HG02642 (cell line): Measurements from ENCODE around the gene VAMP8.
"Not testable (repeated sequence)": the region's sequence is repeated elsewhere in the genome, so short reads cannot be mapped to it uniquely, and the experiment has no call there.

ENCODE experiments used
- ATAC-seq: cut with Tn5 transposase; IDR thresholded peaks from one replicate; pipeline ENCODE4 v1.9.1; 2021; ENCODE audit warnings: mild to moderate bottlenecking; ENCODE audit not compliant: unreplicated experiment, poor library complexity

VAMP8 gene

GRCh38 chr2:85577386-85578242, at the start of gene VAMP8:
Gene VAMP8 (plus strand): TSS chr2:85577586. CDS start chr2:85577647, 61 bp downstream.
- ATAC-seq = peak; percentile 66

- no peak for ATAC-seq
Measured at GRCh38 chr2:85527787-85528186, 49.6 kb upstream of the VAMP8 start.

DNA sequence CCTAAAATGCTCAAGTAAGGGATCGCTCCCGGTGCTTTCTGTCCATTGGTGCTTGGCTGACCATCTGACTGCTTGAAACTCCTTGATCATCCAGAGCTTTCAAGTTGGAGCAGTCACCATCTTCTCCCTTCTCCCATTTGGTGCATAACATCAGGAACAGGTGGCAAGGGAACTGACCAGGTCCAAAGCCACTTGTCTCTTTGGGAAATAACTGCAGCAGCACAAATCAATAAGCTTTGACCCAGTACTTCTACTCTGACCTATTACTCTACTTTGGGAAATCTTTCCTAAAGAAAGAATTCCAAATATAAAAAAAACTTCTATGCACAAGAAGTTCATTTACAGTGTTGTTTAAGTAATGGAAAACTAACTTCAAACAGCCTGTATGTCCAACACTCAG, 49.0 kb upstream of the VAMP8 start:
- no peak for ATAC-seq

- ATAC-seq = no peak
Measured at GRCh38 chr2:85529809-85530208, 47.6 kb upstream of the VAMP8 start.

DNA sequence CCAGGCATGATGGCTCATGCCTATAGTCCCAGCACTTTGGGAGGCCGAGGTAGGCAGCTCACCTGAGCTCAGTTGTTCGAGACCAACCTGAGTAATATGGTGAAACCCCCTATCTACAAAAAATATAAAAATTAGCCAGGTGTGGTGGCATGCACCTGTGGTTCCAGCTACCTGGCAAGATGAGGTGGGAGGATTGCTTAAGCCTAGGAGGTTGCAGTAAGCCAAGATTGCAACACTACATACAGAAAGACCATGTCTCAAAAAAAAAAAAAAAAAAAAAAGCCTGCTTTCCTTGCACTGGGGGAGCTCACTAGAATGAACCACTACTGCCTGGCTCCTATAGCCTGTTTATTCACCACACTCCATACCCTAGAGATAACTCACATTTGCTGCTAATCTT, 45.8 kb upstream of the VAMP8 start:
- ATAC-seq = no peak

DNA sequence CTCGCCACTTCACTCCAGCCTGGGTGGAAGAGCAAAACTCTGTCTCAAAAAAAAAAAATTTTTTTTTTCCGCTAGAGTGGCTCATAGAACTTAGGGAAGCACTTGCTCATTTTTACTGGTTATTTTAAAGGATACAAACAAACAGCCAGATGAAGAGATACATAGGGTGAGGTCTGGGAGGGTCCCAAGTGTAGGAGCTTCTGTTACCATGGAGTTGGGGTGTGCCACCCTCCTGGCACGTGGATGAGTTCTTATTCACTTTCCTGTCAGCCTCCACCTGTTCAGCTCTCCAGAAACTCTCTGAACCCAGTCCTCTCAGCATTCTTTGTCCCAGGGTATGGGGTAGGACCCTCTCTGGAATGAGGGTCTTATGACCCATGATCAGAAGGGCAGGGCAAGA, 43.3 kb upstream of the VAMP8 start:
- no peak for ATAC-seq

DNA sequence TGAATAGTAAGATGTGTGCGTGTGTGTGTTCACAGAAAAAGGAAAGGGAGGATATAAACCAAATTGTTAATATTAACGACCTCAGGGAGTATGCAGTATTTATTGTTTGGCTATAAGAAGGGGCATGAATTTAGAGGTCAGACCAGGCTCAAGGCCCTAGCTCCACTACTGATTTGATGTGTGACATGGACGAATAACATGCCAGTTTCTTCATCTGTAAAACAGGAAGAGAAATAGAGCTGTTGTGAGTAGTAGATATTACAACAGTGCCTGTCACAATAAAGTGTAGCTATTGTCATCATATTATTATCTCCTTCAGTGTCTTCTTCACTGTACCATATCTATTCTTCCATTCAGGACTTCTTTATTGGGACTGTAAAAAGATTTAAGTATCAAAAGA, 42.5 kb upstream of the VAMP8 start:
- ATAC-seq = no peak

DNA sequence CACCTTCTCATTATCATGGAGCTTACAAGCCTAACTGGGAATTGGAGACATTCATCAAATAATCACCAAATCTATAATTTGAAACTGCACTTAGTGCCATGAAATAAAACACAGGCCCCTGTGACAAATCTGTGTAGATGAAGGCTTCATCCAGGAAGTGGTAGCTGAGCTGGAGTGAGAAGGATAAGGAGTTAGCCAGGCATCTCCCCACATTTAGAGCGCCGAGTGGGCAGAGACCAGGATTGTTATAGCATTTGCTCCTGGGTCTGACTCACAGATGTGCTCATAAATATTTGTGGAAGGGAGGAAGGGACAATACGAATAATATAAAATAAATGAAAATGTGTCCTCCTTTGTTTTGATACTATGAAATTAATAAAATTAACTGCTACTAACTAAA, 40.9 kb upstream of the VAMP8 start:
- no peak for ATAC-seq

DNA sequence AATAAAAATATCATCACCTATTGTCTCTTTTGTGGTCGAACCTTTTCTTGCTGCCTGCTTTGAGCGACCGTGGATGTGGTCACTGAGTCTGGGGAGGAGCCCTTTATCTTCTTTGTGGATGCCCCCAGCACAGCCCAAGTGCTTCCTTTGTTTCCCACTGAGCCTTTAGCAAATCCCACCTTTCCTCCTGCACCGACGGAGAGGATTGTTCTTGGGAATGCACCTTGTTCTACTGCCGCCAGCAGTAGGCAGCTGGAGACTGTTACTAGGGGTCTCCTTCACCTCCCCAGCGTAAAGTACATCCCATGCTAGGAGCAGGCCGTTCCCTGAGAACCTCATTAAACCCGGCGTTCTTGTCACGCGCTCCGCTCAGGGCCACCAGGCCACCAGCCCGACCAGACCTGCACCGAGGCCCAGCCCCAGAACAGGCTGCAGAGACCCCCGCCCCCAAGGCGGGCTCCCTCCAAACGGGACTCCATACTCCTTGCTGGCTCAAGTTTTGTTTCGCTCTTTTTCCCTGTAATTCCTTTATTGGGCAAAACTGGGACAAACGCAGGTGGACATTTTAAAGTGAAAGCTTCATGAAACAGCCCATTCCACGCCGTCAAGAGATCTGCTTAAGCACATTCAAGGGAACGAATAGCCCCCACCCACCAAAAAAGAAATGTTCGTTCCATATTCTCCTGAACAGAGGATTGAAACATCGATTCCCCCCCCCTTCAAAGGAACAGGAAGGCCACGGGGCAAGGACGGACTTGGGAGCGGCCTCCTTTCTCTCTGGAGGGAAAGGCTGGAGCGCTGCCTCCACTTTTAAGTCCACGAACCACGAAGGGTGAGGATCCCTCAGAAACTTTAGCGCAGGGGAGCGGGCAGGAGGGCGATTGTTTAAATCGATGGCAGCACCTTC, 39.5 kb upstream of the VAMP8 start:
- no peak for ATAC-seq

DNA sequence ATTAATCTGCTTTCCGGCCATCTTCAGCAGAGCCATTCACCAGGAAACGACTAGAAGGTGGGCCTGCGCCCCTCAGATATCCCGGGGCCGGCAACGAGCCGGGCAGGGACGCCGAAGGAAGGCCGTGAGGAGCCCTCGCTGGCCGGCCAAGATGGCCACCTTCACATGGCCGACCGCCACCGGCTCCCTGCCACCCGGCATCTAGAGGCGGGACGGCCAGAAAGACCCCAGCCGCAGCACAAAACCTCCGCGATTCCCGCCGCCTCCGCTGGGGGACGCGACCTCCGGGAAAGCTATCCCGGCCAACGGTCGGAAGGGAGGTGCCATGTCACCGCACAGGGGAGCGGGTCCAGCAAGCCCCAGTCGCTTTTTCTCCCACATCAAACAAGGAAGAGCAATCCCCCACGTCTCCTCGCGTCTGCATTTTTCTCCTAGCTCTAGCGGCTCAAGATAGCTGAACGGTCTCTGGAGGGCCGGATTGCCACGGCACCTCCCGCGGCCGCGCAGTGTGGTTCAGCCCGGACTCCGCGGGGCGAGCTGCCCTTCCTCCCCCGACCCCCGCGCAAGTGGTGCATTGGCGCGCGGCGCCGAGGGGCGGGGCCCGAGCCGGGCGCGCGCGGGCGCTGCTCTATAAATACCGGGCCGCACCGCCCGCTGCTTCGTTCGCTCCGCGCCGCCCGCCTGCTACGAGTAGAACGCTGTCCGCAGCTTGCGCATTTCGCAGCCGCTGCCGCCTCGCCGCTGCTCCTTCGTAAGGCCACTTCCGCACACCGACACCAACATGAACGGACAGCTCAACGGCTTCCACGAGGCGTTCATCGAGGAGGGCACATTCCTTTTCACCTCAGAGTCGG, 38.7 kb upstream of the VAMP8 start, which contains the start of gene MAT2A:
Gene MAT2A, plus strand, starts transcription at position 662 of the 854 bp plus-strand sequence. Its CDS starts 120 bp downstream, at position 782.
- peak; percentile 77 for ATAC-seq

- peak; percentile 43 for ATAC-seq
Measured at GRCh38 chr2:85539361-85540132, 37.8 kb upstream of the VAMP8 start.

- ATAC-seq = no peak
Measured at GRCh38 chr2:85540133-85540648, 37.2 kb upstream of the VAMP8 start.

- no peak for ATAC-seq
Measured at GRCh38 chr2:85541262-85541661, 36.1 kb upstream of the VAMP8 start.

DNA sequence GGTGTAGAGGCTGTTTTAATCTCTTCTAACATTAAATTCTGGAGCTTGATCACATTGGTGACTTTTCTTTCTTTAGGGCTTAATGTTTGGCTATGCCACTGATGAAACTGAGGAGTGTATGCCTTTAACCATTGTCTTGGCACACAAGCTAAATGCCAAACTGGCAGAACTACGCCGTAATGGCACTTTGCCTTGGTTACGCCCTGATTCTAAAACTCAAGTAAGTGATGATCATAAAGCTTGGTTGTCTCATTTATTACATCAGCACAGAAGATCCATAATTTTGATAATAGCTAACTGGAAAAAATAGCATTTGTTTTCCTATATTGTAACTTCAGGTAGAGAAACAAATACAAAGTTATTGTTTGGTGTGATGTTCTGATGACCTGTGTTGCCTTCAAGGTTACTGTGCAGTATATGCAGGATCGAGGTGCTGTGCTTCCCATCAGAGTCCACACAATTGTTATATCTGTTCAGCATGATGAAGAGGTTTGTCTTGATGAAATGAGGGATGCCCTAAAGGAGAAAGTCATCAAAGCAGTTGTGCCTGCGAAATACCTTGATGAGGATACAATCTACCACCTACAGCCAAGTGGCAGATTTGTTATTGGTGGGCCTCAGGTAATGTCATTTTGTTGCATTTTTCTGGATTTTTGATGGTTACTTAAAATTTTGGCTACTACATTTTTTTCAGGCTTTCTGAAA, 35.5 kb upstream of the VAMP8 start:
- ATAC-seq = no peak

- no peak for ATAC-seq
Measured at GRCh38 chr2:85542777-85543176, 34.6 kb upstream of the VAMP8 start.

GRCh38 chr2:85544254-85544691, 33.1 kb upstream of the VAMP8 start:
- not testable (repeated sequence) for ATAC-seq

DNA sequence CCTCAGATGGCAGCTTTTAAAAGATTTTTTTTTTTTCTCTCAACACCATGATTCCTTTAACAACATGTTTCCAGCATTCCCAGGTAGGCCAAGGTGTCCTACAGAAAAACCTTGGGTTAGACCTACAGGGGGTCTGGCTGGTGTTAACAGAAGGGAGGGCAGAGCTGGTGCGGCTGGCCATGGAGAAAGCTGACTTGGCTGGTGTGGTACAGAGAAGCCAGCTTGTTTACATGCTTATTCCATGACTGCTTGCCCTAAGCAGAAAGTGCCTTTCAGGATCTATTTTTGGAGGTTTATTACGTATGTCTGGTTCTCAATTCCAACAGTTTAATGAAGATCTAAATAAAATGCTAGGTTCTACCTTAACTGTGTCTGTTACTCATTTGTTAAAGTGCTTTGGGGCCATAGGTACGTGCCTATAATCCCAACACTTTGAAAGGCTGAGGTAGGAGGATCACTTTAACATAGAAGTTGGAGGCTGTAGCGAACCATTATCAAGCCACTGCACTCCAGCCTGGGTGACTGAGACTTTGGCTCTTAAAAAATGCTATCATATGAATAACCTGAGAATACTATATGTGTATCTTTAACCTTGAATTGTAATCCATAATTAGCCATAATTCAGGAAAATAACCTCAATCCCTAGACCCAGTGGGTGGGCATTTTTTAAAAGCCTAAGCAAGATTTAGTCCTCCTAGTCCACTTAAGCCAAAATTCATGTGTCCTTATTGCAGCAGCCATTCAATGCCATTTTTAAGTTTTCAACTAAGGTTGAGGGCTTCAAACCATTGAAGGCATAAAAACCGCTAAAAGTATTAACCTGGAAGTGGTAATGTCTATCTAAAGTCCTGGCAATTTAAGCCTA, 32.2 kb upstream of the VAMP8 start:
- ATAC-seq = not testable (repeated sequence)
